Activated naive CD4-positive, alpha-beta T cell treated with anti-CD3 and anti-CD28 coated beads, Interleukin-2, amount 10 ng/mL, durations not matched to agents 7 days and 5 days (primary cell): Measurements from ENCODE around the gene KCNT2.
"Not testable (repeated sequence)": the region's sequence is repeated elsewhere in the genome, so short reads cannot be mapped to it uniquely, and the experiment has no call there.

Source experiments
- CTCF ChIA-PET: fragments of 350-600 bp; sonication (Branson Sonifier 250); formaldehyde crosslinking; loops from one replicate; lab custom pipeline; 2021; ENCODE audit warnings: antibody characterized with exemption; lab: Charles Lee
- DNase-seq: peaks from one replicate; pipeline ENCODE4 v3.0.0-alpha.2; 2020
- H3K27ac Mint-ChIP-seq: one replicate; pipeline ENCODE4 v1.8.0; 2021; ENCODE audit warnings: mild to moderate bottlenecking, moderate library complexity, mixed read lengths
- H3K27me3 Mint-ChIP-seq: one replicate; pipeline ENCODE4 v1.8.0; 2021; ENCODE audit warnings: mild to moderate bottlenecking, mixed read lengths
- H3K36me3 Mint-ChIP-seq: one replicate; pipeline ENCODE4 v1.8.0; 2021; ENCODE audit warnings: mixed read lengths
- H3K4me1 Mint-ChIP-seq: one replicate; pipeline ENCODE4 v1.8.0; 2021; ENCODE audit warnings: mixed read lengths
- H3K4me3 Mint-ChIP-seq: one replicate; pipeline ENCODE4 v1.8.0; 2021; ENCODE audit warnings: mild to moderate bottlenecking, moderate library complexity, mixed read lengths
- H3K9me3 Mint-ChIP-seq: one replicate; pipeline ENCODE4 v1.8.0; 2021; ENCODE audit warnings: mixed read lengths

Gene KCNT2

DNA sequence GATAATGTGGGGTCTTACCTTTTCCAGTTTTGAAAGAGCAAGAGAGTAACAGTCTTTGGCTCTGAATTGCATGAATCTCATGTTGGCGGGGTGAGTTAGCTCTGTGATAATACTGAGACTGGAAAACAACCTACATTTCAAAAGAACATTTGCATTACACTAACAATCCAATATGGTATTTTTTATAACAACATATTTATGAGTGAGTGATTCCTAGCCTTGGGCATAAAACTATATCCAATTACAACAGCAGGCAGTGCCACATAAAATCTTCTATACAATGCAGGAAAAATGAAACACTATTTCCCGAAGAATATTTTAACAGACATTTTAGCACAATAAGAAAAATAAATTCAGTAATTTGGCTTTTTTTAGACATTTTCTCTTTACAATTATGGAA lies 303.0 kb downstream of the KCNT2 start:
- Mint-ChIP-seq H3K27me3 (no peaks in the 10 kb centered on the region), H3K36me3 (no peaks in the 10 kb centered on the region), H3K27ac (no peak overlapping the region), H3K9me3 (no peaks in the 10 kb centered on the region), H3K4me1 (no peaks in the 10 kb centered on the region), H3K4me3 (no peak overlapping the region)
- DNase-seq, result no peak
- CTCF ChIA-PET, result no interaction called here

DNA sequence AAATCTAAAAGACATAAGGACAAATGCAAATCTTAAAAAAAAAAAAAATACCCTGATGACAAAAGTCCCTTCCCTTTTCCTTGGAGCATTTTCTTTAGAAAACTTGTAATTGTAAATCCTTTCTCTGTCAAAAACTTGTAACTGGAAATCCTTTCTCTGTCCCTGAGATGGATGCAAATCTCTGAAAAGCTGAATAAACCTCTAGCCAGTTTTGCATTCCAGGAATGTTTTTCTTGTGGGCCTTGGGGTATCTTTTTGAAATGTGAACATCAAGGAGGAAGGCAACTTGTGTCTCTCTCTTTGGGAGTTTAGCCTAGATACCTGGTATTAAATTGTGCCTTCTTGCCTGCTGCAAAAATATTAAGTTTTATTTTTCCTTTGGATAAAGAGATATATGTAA lies 305.3 kb downstream of the KCNT2 start:
- CTCF ChIA-PET, result interaction anchor here (0.7 kb wide), 1 partner anchor 59 kb away, joined by 3 read pairs; no protein-coding TSS in a partner anchor

DNA sequence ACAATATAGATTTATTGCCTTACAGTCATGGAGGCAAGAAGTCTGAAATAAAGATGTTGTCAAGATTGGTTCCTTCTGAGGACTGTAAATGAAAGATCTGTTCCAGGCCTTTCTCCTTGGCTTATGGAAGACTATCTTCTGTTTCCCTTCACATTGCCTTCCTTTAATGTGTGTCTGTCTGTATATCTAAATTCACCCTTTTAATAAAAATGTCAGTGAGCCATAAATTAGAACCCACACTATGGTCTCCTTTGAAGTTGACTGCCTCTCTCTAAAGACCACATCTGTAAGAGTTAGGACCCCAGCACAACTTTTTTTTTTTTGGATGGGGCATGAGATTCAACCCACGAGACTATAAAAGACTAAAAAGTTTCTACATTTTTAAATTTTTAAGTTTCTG lies 305.8 kb downstream of the KCNT2 start:
- CTCF ChIA-PET, result no interaction called here
- no peak overlapping the region for H3K27ac Mint-ChIP-seq
- no peaks in the 10 kb centered on the region for H3K36me3 Mint-ChIP-seq
- H3K4me1 Mint-ChIP-seq, result no peaks in the 10 kb centered on the region
- H3K4me3 Mint-ChIP-seq, result no peak overlapping the region
- no peak for DNase-seq
- no peaks in the 10 kb centered on the region for H3K27me3 Mint-ChIP-seq
- H3K9me3 Mint-ChIP-seq, result no peaks in the 10 kb centered on the region

More for the DNA sequence above, 305.3 kb downstream of the KCNT2 start:
- no peaks in the 10 kb centered on the region for H3K9me3 Mint-ChIP-seq
- H3K4me3 Mint-ChIP-seq, result no peak overlapping the region
- DNase-seq, result no peak
- no peaks in the 10 kb centered on the region for H3K27me3 Mint-ChIP-seq
- no peak overlapping the region for H3K27ac Mint-ChIP-seq
- H3K4me1 Mint-ChIP-seq, result no peaks in the 10 kb centered on the region
- H3K36me3 Mint-ChIP-seq, result no peaks in the 10 kb centered on the region

DNA sequence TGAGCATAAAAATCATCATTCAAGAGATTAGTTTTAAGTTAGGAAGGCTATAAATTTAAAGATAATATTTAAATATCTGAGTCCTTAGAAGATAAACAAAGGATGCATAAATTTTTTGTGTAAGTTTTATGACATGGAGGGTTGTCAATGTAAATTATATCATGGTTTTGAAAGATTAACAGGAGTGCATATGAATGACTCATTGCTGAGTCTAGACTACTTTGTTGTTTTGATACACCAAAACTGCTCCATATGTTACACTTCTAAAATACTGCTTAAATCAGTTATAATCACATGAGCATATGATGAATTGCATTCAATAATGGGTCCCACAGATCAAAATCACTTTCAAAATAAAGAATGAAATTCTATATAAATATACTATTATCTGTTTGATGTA lies 312.5 kb downstream of the KCNT2 start:
- DNase-seq, result no peak
- Mint-ChIP-seq H3K4me1 (no peaks in the 10 kb centered on the region), H3K27ac (no peak overlapping the region), H3K4me3 (no peak overlapping the region), H3K27me3 (no peaks in the 10 kb centered on the region), H3K9me3 (no peaks in the 10 kb centered on the region), H3K36me3 (no peaks in the 10 kb centered on the region)
- CTCF ChIA-PET, result no interaction called here

DNA sequence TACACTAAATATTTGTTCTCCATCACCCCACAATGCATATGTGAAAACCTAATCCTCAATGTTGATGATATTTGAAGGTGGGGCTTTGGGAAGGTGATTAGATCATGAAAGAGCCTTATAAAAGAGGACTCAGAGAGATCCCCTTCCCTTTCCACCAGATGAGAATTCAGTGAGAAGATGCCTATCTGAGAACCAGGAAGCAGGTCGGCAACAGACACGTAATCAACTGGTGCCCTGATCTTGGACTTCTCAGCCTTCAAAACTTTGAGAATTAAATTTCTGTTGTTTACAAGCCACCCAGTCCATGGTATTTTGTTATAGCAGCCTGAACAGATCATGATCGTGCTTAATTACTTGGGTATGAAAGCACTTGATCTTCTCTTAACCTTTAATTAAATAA lies 329.4 kb downstream of the KCNT2 start:
- H3K27ac Mint-ChIP-seq, result no peak overlapping the region
- H3K36me3 Mint-ChIP-seq, result no peaks in the 10 kb centered on the region
- no peaks in the 10 kb centered on the region for H3K27me3 Mint-ChIP-seq
- CTCF ChIA-PET, result no interaction called here
- H3K4me3 Mint-ChIP-seq, result no peak overlapping the region
- H3K9me3 Mint-ChIP-seq, result no peaks in the 10 kb centered on the region
- no peaks in the 10 kb centered on the region for H3K4me1 Mint-ChIP-seq
- no peak for DNase-seq

DNA sequence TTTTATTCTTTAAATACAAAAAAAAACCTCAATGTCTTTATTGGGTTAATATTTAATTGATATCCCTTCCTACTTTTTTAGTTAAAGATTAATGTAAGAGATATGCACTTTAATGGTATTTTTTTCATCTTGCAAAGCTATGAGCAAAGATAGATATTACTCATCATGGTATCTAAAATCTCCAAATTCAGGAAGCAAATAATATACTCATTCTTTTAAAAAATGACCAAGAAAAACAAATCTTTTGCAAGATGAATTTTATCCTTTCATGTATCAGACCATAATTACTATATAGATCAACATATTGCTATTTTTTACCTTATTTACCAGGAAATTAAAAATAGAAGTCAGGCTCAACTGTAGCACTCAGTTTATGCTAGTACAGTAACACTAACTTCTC lies 330.4 kb downstream of the KCNT2 start:
- H3K9me3 Mint-ChIP-seq, result no peaks in the 10 kb centered on the region
- CTCF ChIA-PET, result no interaction called here
- no peaks in the 10 kb centered on the region for H3K4me1 Mint-ChIP-seq

DNA sequence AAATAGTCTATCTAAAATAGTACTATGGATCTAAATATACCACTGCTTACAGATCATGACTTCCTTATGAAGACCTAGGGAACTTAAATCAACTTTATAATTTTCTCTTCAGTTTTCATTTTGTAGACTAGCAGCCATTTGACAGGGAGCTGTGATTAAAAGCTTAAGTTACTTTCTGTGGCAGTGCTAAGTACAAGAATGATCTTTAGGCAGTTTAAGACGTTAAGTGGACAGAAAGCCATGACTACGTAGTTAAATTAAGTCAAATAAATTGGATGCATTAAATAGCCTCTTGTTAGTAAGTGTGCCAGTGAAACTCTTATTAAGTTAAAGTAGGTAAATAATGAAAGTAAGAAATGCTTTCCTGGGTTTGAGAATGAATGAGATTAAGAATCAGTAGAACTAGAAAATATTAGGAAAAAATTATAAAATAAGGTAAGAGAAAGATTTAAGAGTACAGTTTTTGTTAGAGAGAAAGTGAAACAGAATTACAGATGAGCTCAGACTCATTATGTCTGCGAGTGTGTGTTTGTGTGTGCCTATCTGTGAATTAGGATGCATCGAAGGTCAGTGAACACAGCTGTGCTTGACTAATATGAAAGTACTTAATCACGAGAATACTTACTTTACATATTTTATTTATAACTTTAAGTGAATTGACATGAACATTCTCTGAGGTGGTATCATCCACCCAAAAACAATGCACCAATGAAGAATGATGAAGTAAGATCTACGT lies 336.9 kb downstream of the KCNT2 start:
- CTCF ChIA-PET, result no interaction called here
- Mint-ChIP-seq H3K36me3 (no peaks in the 10 kb centered on the region), H3K4me3 (no peak overlapping the region), H3K4me1 (no peaks in the 10 kb centered on the region), H3K27me3 (no peaks in the 10 kb centered on the region), H3K27ac (no peak overlapping the region), H3K9me3 (no peaks in the 10 kb centered on the region)
- no peak for DNase-seq

More for the DNA sequence above, 330.4 kb downstream of the KCNT2 start:
- Mint-ChIP-seq H3K27me3 (no peaks in the 10 kb centered on the region), H3K36me3 (no peaks in the 10 kb centered on the region), H3K27ac (no peak overlapping the region), H3K4me3 (no peak overlapping the region)
- DNase-seq, result no peak

DNA sequence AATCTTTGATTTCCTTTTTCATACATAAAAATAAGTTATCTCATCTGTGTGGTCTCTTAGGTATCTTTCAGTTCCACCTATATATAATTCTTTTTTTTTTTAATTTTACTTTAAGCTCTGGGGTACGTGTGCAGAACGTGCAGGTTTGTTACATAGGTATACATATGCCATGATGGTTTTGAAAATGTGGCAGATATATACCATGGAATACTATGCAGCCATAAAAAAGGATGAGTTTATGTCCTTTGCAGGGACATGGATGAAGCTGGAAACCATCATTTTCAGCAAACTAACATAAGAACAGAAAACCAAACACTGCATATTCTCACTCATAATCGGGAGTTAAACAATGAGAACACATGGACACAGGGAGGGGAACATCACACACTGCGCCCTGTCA lies 345.2 kb downstream of the KCNT2 start:
- H3K36me3 Mint-ChIP-seq, H3K4me1 Mint-ChIP-seq, H3K27me3 Mint-ChIP-seq, CTCF ChIA-PET, H3K9me3 Mint-ChIP-seq, DNase-seq, H3K27ac Mint-ChIP-seq, H3K4me3 Mint-ChIP-seq: not testable (repeated sequence)

DNA sequence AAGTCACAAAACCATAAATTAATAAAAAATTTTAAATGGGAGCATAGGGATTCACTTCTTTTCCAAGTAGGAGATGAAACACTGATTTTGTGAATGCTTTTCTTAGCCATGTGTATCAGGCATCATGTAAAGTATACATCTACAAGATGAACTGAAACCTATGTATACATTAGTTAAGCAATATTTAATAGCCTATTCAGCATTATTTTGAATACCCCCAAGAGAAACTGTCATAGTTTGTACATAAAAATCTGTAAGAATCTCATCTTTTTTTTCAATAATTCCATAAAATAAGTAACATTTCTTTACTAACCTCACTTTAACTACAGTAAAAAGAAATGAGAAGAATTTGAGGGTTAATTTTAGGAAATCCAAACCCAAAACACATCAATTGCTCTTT lies 348.0 kb downstream of the KCNT2 start:
- no peaks in the 10 kb centered on the region for H3K36me3 Mint-ChIP-seq
- H3K4me1 Mint-ChIP-seq, result no peaks in the 10 kb centered on the region
- CTCF ChIA-PET, result no interaction called here
- no peaks in the 10 kb centered on the region for H3K9me3 Mint-ChIP-seq
- no peaks in the 10 kb centered on the region for H3K27me3 Mint-ChIP-seq
- H3K27ac Mint-ChIP-seq, result no peak overlapping the region
- H3K4me3 Mint-ChIP-seq, result no peak overlapping the region
- DNase-seq, result no peak

DNA sequence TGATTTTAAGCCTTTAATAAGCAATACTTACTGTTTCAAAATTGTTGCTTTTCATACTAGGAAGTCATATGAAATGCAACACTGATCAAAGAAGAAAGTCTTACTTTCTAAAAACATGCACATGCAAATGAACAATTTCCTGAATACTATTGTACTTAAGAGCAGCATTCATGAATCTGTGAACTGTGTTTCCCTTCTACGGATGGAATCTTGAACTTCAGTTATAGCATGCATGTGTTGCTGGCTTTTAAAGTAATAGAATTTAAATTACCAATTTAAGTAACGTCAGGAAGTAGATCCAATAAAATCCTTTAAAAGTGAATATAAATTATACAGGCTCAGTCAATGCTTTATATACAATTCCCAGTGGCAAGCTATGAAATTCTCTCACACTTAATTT lies 348.9 kb downstream of the KCNT2 start:
- Mint-ChIP-seq H3K27me3 (no peaks in the 10 kb centered on the region), H3K36me3 (no peaks in the 10 kb centered on the region), H3K4me3 (no peak overlapping the region), H3K9me3 (no peaks in the 10 kb centered on the region), H3K4me1 (no peaks in the 10 kb centered on the region), H3K27ac (no peak overlapping the region)
- CTCF ChIA-PET, result no interaction called here
- DNase-seq, result no peak

DNA sequence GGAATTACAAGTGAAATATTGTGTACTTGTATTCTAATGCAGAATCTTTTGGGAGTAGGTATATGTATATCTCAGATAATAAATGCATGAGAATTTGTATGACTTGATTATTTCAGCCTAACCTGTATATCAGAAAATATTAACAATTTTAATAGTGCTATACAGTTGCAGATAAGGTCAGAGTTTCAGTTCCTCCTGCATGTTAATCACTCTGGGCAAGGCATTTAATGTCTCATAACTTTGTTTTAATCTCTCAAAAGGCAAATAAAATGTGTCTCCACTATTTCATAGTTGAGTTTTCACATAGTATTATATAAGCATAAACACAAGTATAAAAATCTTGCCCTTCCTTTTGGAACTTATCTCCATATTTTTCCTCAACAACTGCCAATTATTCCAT lies 352.5 kb downstream of the KCNT2 start:
- CTCF ChIA-PET, result no interaction called here
- no peak for DNase-seq
- H3K27me3 Mint-ChIP-seq, result no peaks in the 10 kb centered on the region
- no peak overlapping the region for H3K27ac Mint-ChIP-seq
- H3K4me3 Mint-ChIP-seq, result no peak overlapping the region
- H3K36me3 Mint-ChIP-seq, result no peaks in the 10 kb centered on the region
- no peaks in the 10 kb centered on the region for H3K9me3 Mint-ChIP-seq
- H3K4me1 Mint-ChIP-seq, result no peaks in the 10 kb centered on the region

DNA sequence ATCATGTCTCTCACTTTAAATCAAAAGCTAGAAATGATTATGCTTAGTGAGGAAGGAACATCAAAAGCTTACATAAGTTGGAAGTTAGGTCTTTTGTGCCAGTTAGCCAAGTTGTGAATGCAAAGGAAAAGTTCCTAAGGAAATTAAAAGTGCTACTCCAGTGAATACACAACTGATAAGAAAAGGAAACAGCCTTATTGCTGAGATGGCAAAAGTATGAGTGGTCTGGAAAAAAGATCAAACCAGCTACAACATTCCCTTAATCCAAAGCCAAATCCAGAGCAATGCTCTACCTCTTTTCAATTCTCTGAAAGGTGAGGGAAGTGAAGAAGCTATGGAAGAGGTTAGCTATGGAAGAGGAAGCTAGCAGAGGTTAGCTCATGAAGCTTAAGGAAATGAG lies 378.7 kb downstream of the KCNT2 start:
- Mint-ChIP-seq H3K4me1 (no peaks in the 10 kb centered on the region), H3K27ac (no peak overlapping the region), H3K9me3 (peaks cover 3% of the 10 kb centered on the region), H3K27me3 (no peaks in the 10 kb centered on the region), H3K4me3 (no peak overlapping the region), H3K36me3 (no peaks in the 10 kb centered on the region)
- no peak for DNase-seq
- CTCF ChIA-PET, result interaction anchor here (0.6 kb wide), 1 partner anchor 99 kb away, joined by 3 read pairs; no protein-coding TSS in a partner anchor

DNA sequence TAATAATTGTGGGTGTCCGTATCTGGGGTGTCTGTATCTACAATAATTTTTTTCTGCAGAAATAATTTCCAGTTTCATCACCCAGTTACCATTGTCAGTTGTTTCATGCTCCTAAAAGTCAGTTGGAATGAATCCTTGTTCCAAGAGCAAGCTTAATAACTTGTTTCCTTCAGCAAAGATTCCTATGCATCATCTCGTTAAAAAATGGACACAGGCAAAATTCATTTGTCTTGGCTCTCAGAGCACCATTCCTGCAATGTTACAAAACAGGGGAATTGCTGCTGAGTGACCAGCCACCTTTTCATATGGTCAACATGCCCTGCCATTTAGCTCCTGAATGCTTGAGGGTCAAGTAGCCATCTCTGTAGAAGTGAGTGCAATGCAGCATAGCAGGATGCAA lies 393.4 kb downstream of the KCNT2 start:
- Mint-ChIP-seq H3K4me3 (no peak overlapping the region), H3K27me3 (no peaks in the 10 kb centered on the region), H3K27ac (no peak overlapping the region), H3K9me3 (peaks cover 4% of the 10 kb centered on the region), H3K36me3 (no peaks in the 10 kb centered on the region), H3K4me1 (no peaks in the 10 kb centered on the region)
- CTCF ChIA-PET, result no interaction called here
- DNase-seq, result no peak

DNA sequence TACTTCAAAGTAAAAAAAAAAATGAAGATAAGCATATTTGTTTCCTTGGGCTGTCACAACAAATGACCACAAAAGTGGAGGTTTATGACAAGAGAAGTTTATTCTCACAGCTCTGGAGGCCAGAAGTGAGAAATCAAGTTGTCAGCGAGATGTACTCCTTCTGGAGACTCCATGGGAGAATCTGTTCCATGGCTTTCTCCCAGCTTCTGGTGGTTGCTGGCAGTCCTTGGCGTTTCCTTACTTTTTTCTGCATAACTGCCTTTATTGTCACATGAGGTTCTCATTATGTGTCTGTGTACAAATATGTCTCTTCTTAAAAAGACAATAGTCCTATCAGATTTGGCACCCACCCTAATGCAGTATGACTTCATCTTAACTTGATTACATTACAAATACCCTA lies 398.3 kb downstream of the KCNT2 start:
- DNase-seq, result no peak
- H3K9me3 Mint-ChIP-seq, result peaks cover 2% of the 10 kb centered on the region
- CTCF ChIA-PET, result no interaction called here

DNA sequence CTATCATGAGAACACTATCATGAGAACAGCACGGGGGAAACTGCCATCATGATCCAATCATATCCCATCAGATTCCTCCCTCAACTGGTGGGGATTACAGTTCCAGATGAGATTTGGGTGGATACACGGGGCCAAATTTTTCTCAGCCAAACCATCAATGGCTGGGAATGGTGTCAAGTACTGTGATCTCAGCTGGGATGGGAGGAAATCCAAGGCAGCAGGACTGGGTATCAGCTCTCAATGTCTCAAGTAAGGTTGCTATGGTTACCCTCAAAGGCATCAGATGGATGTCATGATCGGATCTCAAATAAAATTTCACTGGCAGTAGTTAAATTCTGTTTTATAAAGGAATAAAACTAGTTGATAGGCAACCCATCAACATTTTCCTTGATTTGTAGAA lies 399.0 kb downstream of the KCNT2 start:
- H3K27ac Mint-ChIP-seq, result peak overlapping the region; percentile 6

More for the DNA sequence above, 398.3 kb downstream of the KCNT2 start:
- H3K27ac Mint-ChIP-seq, result no peak overlapping the region
- no peaks in the 10 kb centered on the region for H3K36me3 Mint-ChIP-seq
- H3K4me3 Mint-ChIP-seq, result no peak overlapping the region
- H3K27me3 Mint-ChIP-seq, result no peaks in the 10 kb centered on the region
- H3K4me1 Mint-ChIP-seq, result no peaks in the 10 kb centered on the region

More for the DNA sequence above, 399.0 kb downstream of the KCNT2 start:
- DNase-seq, result no peak
- no peaks in the 10 kb centered on the region for H3K4me1 Mint-ChIP-seq
- CTCF ChIA-PET, result no interaction called here
- no peaks in the 10 kb centered on the region for H3K27me3 Mint-ChIP-seq
- no peaks in the 10 kb centered on the region for H3K36me3 Mint-ChIP-seq
- H3K4me3 Mint-ChIP-seq, result no peak overlapping the region
- H3K9me3 Mint-ChIP-seq, result peaks cover 2% of the 10 kb centered on the region
